HG02973 (cell line): ENCODE results near the gene EXOC4.
"Not testable (repeated sequence)": the region's sequence is repeated elsewhere in the genome, so short reads cannot be mapped to it uniquely, and the experiment has no call there.

Experiments used
- ATAC-seq: cut with Tn5 transposase; IDR thresholded peaks from one replicate; pipeline ENCODE4 v1.9.1; 2021; ENCODE audit warnings: moderate library complexity; ENCODE audit not compliant: unreplicated experiment

Gene EXOC4

DNA sequence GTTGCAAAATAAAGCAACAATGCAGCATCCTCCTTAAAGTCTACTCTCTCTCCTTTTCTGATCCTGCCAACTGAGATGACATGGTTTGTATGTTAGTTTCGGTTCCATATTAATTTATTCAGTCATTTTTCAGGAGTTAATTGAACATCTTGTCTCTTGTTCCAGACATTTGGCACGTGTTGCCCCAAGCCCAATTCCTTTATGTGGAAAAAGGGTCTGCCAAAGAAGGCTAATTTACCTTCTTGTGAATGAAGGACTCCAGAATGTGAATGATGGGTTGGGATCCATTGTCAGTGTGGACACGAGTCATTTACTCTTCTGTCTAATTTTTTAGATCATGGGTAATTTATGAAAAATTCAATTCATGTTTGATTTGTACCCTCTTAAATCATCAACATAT lies 523.4 kb downstream of the EXOC4 start:
- no peak for ATAC-seq

DNA sequence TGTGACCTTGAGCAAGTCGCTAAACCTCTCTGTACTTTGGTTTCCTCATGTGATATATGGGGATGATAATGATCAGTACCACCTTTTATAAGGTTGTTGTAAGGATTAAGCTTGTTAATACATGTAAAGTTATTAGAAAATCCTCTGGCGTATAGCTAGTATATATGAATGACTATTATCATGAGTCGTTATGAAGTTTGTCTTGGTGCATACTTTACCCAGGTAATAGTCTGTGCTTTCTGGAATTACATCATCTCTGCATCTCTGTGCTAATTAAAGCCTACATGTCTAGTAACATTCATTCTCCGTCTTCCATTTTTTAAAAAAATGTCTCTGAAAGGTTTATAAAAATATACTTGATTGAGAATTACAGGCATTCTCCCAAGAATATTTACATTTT lies 524.8 kb downstream of the EXOC4 start:
- ATAC-seq = no peak

DNA sequence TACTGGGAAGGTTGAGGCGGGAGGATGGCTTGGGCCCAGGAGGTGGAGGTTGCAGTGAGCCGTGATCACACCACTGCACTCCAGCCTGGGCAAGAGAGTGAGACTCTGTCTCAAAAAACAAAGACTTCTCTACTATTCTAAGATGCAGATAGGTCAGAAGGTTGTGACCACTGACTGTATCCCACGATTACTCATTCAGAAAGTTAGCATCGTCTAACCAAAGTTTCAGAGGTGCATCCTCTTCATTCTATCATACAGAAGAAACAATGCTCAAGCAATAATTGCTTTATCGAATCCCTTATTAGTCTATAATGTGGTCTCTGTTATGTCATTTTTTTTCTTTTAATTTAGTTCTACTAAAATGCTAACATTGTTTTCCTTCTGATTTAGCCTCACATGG lies 525.6 kb downstream of the EXOC4 start:
- ATAC-seq = peak; percentile 78

DNA sequence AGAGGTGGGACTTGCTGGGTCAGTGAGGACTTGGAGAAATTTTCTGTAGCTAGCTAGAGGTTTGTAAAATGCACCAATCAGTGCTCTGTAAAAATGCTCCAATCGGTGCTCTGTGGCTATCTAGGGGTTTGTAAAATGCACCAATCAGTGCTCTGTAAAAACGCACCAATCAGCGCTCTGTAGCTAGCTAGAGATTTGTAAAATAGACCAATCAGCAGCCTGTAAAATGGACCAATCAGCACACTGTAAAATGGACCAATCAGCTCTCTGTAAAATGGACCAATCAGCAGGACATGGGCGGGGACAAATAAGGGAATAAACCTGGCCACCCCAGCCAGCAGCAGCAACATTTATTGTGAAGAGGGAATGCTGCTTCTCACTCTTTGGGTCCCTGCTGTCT lies 526.7 kb downstream of the EXOC4 start:
- not testable (repeated sequence) for ATAC-seq

DNA sequence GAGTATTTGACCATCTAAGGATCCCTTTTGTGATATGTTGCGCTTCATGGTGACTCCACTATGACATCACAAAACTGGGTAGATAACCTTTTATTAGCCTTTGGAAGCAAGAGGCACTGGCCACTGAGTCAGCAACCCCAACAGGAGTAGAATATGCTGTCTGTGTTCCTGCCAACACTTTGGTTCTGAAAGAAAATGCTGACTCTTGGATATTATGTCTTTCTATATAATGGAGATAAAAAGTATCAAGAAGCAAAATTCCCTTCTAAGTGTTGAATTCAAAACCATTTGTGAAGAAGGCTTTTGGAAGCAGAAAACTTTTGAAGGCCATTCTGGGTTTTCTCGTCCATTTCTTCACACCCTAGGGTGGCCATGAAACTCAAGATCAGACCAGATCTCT lies 528.0 kb downstream of the EXOC4 start:
- ATAC-seq = no peak

DNA sequence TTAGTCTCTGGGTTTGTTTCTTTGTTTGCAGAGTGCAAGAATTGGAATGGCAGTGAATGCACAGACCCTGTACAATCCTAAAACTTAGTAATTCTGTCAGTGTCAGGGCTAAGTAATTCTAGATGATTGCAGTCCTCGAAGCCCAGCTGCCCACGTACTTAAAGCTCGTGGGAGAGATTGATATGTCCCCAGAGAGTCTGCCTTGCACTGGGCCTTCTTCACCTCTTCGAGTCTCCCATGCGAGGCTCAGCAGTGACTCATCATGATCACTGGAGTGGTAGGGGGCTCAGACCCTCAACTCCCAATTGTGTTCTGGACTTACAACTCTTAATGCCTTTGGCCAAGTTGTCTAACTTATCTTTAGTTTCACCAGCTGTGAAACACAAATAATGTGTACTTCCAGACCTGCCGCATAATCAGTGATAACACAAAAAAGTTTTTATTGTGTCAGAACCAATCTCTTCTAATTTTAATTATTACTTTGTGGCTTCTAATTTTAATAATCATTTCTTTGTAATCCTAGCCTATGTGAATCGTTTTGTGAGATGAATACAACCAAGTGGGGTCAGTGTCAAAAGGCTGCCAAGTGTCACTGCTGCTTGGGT lies 528.7 kb downstream of the EXOC4 start:
- ATAC-seq = no peak

DNA sequence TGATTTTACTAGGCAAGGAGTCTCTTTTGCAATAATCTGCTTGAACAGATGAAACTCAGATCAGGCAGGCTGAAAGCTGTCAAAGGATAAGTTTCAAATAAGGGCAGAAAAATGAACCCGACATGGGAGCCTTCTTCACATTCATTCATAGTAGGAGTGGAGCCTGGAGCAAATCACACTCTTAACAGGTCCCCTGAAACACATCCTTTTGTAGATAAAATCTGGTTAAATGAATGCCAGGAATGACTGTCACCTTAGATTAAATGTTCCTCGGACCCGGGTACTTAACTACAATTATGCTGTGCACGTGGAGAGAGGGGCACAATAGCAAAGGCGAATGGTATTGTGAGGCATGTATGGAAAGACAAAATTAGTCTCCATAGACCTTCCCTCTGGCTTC lies 529.6 kb downstream of the EXOC4 start:
- ATAC-seq = no peak

DNA sequence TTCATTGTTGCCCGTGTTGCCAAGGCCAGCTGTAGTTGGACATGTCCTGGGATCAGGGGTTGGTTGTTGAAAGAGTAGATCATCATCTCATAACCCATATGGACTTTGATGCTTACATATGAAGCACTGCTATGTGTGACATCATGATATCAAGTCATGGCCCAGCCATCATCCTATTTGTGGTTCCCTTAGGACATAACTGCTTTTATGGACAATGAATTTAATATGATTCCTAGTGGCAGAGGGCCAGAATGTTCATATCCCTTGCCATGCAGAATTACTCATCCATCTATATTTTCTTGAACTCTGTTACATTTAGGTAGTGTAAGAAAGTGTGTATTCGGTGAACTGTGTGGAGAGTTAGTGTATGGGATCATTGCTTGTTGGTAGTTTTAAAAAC lies 530.4 kb downstream of the EXOC4 start:
- no peak for ATAC-seq

DNA sequence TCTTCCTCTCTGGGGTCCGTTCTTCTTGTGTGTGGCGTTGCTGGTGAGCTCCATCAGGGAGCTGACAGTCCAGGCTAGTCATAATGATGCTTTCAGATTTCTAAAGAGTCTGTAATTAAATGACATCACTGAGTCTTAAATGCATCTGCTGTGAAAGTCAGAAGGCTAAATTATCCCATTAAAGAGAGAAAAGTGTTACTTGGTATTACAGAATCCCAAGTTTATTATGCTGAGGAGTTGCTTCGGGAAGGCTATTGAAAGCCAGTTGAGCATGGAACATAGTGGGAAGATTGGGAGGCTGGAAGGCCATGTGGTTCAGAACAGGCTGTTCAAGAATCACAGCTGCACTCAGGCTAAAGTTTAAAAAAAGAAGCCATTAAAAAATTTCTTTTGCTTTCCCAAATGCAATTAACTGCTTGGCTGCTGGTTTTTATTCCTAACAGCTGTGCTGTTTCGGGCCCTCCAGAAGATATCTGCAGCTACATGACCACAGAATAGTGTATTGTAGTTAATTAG lies 531.7 kb downstream of the EXOC4 start:
- ATAC-seq = no peak

DNA sequence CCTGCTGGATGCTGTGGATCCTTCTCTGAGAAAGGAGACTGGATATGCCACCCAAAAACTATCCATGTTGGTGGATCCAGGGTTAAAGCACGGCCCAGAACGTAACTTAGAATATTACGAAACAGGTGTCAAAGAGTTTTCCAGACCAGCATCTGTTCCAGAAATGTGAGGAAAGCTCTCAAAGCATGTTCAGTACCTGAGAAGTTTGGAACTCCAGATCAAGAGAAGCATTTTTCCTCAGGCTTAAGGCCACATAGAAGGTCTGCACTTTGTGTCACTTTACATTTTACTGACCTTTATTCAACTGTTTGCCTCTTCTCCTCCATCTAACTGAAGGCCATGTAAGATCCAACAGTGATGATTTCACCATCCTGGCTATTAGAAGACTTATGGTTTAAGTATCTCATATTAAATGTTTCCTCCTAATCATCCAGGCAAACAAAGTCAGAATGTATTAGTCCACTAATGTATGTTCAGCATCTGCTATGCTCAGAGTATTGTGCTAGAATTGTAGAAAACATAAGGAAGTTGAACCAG lies 533.6 kb downstream of the EXOC4 start:
- ATAC-seq = no peak

DNA sequence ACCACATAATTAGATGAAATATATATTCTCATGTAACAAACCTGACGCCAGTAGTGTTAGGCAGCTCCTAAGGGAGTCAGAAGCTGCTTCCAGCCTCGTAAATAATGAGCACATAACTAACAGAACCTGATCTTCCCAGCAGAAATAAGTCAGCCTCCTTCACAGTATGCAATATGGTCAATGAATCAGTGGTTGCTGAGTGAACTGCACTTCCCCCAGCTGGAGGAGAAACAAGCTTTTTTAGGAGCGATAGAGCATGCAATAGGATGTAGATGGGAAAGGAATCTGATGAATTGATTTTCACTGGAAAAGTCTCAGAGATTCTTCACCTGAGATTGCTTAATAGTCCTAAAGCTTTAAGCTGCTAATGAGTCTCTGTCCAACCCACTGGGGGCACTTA lies 537.1 kb downstream of the EXOC4 start:
- no peak for ATAC-seq

DNA sequence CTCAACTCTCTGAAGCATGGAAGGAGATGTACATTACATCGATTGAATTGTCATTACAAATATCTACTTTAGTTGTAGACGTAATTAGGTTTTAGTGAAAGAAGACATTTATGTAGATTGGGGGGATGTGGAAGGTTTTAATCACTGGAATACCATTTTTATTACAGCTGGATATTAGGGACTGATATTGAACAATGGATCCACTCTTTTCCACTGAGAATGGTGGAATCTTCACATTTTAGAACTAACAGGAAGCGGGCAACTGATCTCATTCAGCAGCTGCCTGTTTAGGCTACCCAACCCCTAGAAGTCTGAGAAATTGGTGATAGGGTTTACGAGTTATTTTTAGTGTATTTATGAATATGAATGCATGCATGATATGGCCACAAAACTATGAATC lies 538.0 kb downstream of the EXOC4 start:
- no peak for ATAC-seq

DNA sequence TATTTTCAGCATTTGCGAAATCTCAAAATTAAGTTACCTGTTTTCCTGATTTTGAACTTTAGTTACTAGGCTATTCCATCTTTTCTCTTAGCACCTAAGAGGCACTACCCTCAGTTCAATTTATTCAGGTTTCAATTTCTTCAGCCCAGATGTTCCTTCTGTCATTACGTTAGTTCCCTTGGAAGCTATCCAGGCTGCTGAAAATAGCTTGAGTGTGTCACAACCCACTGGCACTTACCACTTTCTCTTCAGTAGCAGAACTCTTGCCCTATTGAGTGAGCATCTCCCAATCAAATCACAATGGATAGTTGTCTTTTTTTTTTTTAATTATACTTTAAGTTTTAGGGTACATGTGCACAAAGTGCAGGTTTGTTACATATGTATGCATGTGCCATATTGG lies 541.6 kb downstream of the EXOC4 start:
- no peak for ATAC-seq

DNA sequence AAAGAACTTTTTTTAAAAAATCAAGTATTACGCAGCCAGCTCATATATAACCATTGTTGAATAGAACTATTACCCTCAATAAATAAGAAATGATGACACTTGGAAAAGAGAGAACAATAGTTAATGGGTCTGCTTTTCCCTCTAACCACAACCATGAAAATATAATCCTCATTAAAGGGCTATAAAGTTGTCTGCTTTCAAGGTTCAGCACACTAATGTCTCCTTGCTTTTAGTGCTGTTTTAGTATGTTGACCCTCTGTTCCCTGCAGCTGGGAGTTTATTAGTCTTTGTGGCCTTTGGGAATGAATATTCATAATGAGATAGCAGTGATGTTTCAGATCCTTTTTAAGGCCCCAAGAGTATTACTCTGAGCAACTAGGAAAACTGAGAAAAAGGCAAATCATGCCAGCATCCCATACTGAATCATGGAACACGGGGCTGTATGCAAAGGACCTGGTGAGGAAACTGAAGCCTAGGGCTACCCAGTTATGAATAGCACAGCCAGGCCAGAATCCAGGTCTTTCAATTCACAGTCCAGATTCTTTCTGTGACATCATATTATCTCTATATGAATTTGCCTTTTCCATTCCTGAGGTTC lies 542.3 kb downstream of the EXOC4 start:
- no peak for ATAC-seq

DNA sequence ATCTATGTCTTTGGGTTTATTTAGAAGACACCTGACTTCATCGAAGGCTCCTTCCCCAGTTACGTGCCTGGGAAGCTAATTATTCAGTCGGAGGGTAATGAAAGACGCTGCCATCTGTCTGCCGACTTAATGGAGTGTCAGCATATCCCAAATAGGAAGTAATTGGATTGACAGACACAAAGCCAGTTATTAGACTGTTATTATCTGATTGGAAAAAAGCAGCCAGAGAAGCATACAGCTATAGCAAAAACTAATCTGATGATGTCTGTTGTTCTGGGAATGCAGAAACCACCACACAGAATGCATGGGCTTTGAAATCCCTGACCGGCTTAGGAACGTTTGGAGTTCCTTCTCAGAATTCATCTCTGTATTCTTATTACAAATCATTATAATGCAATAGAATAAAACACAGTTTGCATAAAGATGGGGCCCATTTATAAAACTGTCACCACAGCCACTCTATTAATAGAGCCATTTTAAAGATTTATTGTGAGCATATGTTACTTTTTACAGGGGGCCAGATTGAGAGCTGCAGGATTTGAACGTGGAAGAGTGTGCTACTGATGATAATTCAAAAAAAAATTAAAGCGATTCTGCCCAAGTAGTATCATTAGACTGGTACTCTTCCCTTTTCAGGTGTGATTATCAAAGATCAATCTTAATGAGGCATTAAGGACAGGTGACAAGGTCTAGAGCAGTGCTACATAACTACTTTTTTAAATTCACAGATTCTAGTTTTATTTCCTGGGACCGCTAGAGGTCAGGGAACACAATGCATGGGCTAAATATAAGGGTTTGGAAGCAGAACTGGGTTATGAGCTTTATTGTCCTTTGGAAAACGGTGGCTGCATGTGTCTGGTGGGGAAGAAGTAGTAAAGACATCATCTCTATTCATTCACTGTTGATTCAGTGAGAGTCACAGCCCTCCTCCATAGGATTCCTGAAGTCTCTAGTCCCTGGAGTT lies 544.2 kb downstream of the EXOC4 start:
- no peak for ATAC-seq

DNA sequence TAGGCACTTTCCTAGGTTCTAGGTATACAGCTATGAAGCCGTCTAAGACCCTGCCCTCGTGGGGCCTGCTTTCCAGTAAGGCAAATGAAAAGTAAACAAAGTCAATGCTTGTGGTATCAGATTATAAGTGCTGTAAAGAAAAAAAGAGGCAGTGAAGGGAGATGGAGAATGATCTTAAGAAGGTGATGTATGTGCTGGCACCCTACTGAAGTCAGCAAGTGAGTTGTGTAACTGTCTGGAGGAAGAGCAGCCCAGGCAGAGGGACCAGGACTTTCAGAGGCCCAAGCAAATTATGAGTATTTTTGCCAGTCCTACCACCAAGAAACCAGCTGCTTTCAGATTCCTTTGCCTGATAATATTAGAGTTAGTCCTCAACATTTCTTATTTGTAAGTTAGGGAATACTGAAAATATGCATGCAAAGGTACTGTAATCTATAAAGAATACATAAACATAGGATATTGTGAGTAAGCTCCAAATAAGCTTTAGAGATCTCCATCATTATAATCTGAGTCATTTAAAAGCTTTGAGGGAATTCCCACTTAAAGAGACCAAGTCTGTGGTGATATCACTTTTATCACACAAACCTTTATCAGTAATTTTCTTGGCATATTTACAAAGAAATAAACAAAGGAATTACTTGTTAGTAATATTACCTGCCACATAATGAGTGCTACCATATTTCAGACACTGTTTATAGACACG lies 545.1 kb downstream of the EXOC4 start:
- ATAC-seq = no peak

DNA sequence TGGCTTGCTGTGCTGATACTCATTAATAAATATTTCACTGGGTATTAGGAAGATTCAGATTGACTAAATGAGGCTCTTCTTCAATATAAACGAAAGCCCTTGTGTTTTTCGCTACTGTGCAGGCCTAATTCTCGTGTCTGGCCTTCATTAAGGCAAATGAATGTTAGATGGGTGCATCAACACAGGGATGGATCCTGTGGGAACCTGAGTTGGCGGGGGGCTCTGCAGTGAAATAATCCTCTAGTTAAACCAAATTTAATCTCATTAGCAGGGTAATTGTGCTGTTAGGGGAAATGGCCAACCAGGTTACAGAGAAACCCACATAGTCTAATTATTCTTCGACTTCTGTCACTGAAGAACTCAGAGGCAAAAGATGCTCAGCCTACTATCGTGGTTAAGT lies 548.5 kb downstream of the EXOC4 start:
- no peak for ATAC-seq

DNA sequence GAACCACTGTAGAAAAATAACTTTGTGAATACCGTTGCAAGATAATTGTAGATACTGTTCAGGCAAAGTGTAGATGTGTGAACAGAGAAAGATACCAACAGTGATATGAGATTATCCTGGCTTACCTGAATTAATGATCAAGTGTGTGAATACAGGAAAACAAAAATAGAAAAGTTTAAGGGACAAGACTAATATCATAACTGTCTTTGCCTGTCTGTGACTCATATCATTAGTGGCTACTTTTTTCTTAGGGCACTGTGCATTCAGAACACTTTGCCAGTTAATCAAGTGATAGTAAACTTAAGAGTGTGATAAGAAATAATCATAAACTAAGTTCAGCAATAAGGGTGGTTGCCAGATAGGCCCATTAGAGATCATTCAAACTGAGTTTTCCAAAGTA lies 551.2 kb downstream of the EXOC4 start:
- peak; percentile 53 for ATAC-seq

DNA sequence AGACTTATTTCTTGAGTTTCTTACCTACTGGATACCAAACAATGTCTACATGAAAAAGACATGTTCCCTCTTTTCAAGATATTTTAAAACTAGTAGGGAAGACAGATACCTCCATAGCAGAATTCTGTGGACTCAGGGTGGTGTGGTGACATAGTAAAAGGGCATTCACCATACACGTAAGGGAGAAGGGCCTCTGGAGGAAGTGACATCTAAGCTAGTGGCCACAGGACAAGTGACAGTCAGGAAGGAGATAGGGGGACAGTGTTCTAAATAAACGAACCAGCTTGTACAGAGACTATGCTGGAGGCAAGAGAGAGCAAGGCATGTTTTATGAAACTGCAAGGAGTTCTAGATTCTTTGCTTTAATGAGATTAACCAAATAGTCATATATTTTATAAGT lies 552.5 kb downstream of the EXOC4 start:
- ATAC-seq = no peak

DNA sequence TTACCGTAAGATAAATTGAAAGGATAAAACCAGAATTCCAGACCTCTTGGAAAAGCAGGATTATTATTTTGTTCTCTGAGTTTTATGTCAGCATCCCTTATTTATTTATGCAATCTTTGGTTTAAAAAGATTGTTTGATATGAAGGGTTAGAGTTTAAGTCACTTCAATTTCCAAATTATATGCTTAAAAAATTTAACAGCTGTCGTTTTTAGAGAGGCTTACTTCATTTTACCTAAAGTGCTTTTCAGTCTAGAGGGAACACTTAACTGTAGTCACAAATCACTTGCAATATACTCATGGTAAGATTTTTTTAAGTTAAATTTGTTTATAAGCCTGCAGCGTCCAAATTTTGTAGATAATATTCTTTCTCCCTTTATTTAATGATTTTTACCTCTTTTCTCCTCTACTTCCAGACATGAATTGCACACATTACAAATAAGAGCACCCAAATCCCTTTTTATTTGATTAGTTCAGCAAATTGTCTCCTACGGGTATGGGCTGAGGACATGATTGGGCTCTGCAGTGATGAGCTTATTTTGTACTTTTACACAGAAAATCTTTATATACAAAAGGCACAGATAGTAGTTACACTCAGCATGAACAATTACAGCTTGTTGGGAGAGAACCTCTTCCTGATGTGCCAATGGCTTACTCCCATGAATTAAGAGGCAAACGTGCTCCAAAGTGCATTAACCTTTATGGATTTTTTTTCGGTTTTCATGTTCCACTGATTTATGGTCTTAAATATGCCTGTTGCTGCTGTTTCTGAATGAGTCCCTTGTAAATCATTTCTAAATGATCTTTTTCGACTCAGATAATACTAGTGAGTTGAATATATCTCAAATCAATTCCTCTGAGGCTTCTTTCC lies 555.0 kb downstream of the EXOC4 start:
- no peak for ATAC-seq
